SU-DHL-6 (cell line): Measurements from ENCODE around the gene PYY.
"Not testable (repeated sequence)": the region's sequence is repeated elsewhere in the genome, so short reads cannot be mapped to it uniquely, and the experiment has no call there.

Source experiments
- H2AFZ ChIP-seq: fragments of 200-600 bp; sonication (generic); 2 replicates; pipeline ENCODE4 v1.6.1; 2014; ENCODE audit warnings: low read depth, mild to moderate bottlenecking, moderate library complexity, mixed read lengths, antibody characterized with exemption, low read length; ENCODE audit not compliant: severe bottlenecking
- H3F3A ChIP-seq: fragments of 200-600 bp; shearing (Covaris generic); 2 replicates; pipeline ENCODE4 v1.6.0; 2016; ENCODE audit warnings: antibody characterized with exemption, mild to moderate bottlenecking; ENCODE audit not compliant: insufficient read depth
- H3K27ac ChIP-seq: fragments of 200-600 bp; sonication (generic); 2 replicates; pipeline ENCODE4 v1.5.1; 2016; ENCODE audit warnings: low read depth, mild to moderate bottlenecking, low read length, moderate library complexity, mixed read lengths
- H3K27me3 ChIP-seq: fragments of 200-600 bp; sonication (generic), shearing (Covaris generic); 2 replicates; pipeline ENCODE4 v1.6.0; 2014; ENCODE audit warnings: mild to moderate bottlenecking, low read length
- H3K36me3 ChIP-seq: fragments of 200-600 bp; sonication (generic); 2 replicates; pipeline ENCODE4 v1.6.1; 2014; ENCODE audit warnings: mild to moderate bottlenecking, low read length, mixed read lengths
- H3K4me2 ChIP-seq: fragments of 300-600, 200-600 bp; shearing (Covaris generic), sonication (generic); 2 replicates; pipeline ENCODE4 v1.6.0; 2014; ENCODE audit warnings: low read length, low read depth, mild to moderate bottlenecking; ENCODE audit not compliant: poor library complexity, severe bottlenecking
- H3K4me3 ChIP-seq: fragments of 200-600 bp; sonication (generic); 2 replicates; pipeline ENCODE4 v1.5.1; 2014; ENCODE audit warnings: antibody characterized with exemption, low read length, mild to moderate bottlenecking, mixed read lengths; ENCODE audit not compliant: insufficient read depth, poor library complexity, severe bottlenecking
- H3K79me2 ChIP-seq: fragments of 200-600 bp; sonication (generic); 2 replicates; pipeline ENCODE4 v1.6.1; 2014; ENCODE audit warnings: mild to moderate bottlenecking, low read length, moderate library complexity; ENCODE audit not compliant: insufficient read depth
- H3K9ac ChIP-seq: fragments of 200-600 bp; sonication (generic); 2 replicates; pipeline ENCODE4 v1.7.0; 2014; ENCODE audit warnings: mild to moderate bottlenecking, low read length
- H3K9me2 ChIP-seq: fragments of 200-600 bp; sonication (generic); replicated peaks from 2 replicates; pipeline ENCODE4 v1.6.1; 2014; ENCODE audit warnings: low read length; ENCODE audit not compliant: insufficient read depth
- H3K9me3 ChIP-seq: fragments of 200-600 bp; sonication (generic); 2 replicates; pipeline ENCODE4 v1.6.1; 2014; ENCODE audit warnings: low read length, mixed read lengths; ENCODE audit not compliant: insufficient read depth
- H4K20me1 ChIP-seq: fragments of 200-600 bp; sonication (generic); 2 replicates; pipeline ENCODE4 v1.6.1; 2014; ENCODE audit warnings: low read depth, mild to moderate bottlenecking, antibody characterized with exemption, low read length, moderate library complexity, mixed read lengths
- EZH2phosphoT487 ChIP-seq: fragments of 200-600 bp; sonication (generic), shearing (Covaris generic); conservative IDR thresholded peaks from 2 replicates; pipeline ENCODE4 v1.6.1; 2018; ENCODE audit warnings: mild to moderate bottlenecking, antibody characterized with exemption, low read length, moderate library complexity, mixed read lengths
- TF ChIP-seq, protein P1 (sequence below): fragments of 200-600 bp; sonication (generic); IDR thresholded peaks from one replicate; pipeline ENCODE4 v1.5.1; 2017; ENCODE audit warnings: antibody characterized with exemption, mild to moderate bottlenecking, low read length, moderate library complexity; ENCODE audit not compliant: insufficient read depth, poor library complexity, severe bottlenecking

PYY gene

DNA sequence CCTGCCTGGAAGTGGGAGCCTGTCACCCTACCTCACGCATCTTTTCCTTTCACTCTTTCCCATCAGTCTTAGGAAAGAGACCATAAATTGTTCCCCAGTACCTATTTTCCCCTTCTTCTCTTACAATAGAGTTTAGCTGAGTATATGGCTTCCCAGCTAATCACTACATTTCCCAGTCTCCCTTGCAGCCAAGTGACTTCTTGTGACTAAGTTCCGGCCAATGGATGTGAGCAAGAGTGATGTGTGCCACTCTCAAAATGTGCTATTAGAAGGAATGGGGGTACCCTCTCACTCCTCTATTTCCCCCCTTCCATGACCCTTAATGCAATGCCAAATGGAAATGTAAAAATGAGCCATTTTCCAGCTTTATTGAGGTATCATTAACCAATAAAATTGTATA lies 8.2 kb upstream of the PYY start:
- Histone ChIP-seq H2AFZ (no peak overlapping the region), H3K79me2 (no peaks in the 10 kb centered on the region), H3K4me2 (no peak overlapping the region), H3K4me3 (no peak overlapping the region), H4K20me1 (no peaks in the 10 kb centered on the region), H3K9me3 (no peaks in the 10 kb centered on the region), H3K27me3 (no peaks in the 10 kb centered on the region), H3F3A (no peaks in the 10 kb centered on the region), H3K36me3 (no peaks in the 10 kb centered on the region), H3K9me2 (no peaks in the 10 kb centered on the region), H3K9ac (no peak overlapping the region), H3K27ac (no peak overlapping the region)
- TF ChIP-seq, protein P1, sequence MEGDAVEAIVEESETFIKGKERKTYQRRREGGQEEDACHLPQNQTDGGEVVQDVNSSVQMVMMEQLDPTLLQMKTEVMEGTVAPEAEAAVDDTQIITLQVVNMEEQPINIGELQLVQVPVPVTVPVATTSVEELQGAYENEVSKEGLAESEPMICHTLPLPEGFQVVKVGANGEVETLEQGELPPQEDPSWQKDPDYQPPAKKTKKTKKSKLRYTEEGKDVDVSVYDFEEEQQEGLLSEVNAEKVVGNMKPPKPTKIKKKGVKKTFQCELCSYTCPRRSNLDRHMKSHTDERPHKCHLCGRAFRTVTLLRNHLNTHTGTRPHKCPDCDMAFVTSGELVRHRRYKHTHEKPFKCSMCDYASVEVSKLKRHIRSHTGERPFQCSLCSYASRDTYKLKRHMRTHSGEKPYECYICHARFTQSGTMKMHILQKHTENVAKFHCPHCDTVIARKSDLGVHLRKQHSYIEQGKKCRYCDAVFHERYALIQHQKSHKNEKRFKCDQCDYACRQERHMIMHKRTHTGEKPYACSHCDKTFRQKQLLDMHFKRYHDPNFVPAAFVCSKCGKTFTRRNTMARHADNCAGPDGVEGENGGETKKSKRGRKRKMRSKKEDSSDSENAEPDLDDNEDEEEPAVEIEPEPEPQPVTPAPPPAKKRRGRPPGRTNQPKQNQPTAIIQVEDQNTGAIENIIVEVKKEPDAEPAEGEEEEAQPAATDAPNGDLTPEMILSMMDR = no peak
- no peak for TF ChIP-seq EZH2phosphoT487

DNA sequence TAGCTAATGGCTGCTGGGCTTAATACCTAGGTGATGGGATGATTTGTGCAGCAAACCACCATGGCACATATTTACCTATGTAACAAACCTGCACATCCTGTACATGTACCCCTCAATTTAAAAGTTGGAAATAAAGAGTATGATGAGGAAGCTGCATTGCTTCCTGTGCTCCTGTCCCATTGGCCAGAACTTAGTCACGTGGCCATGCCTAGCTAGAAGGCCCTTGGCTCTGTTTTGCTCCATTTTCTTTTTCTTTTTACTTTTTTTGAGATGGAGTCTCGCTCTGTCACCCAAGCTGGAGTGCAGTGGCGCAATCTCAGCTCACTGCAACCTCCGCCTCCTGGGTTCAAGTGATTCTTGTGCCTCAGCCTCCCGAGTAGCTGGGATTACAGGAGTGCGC lies 7.6 kb upstream of the PYY start:
- H3K27me3 ChIP-seq, H3K36me3 ChIP-seq, H3K9me3 ChIP-seq, H3K27ac ChIP-seq, H3F3A ChIP-seq, H2AFZ ChIP-seq, H3K79me2 ChIP-seq, H4K20me1 ChIP-seq, H3K4me3 ChIP-seq, H3K4me2 ChIP-seq, H3K9me2 ChIP-seq, H3K9ac ChIP-seq: not testable (repeated sequence)

DNA sequence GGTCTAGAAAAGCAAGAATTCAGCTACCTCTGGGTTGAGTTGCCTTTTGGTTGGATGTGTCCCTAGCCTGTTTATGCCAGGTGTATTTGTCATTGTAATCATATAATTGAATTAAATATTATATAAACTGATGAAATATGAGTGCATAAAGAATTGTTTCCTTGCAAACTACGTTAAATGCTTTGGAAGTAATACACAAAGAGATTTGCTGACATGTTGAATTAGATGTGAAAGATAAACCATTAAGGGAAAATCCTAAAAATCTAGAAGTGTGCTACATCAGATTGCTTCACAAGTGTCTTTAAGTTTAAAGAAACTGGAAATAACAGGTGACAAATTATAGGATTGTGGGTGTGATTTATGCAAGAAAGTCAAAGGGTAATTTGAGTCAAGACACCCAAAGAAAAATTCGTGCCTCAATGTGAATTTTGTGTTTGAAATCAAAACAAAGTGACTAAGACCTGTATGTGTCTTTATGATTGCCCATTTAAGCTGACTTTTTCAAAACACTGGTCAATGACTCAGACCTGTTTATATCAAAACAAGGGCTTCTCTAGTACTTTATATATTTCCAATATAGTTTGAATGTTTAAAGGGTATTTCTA lies 5.1 kb upstream of the PYY start:
- Histone ChIP-seq H3K9ac (no peak overlapping the region), H3K36me3 (no peaks in the 10 kb centered on the region)

DNA sequence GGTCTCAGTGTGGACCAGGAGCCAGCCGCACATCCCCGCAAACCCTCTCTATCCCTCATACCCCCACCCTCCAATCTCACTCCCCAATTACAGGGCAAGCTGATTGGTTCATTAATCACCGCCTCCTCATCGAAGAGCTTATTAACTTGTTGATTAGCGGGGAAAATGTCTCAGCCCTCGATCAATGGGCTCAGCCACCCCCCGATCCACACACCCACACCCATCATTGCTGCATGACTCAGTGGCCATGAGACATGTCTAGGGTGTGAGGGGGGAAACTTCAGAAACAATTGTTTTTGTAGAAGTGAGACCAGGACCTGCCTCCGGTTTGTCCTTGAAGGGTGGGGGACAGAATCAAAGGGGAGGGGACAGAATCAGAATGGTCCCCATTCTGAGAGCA lies 2.5 kb upstream of the PYY start:
- H3K9me3 ChIP-seq = no peaks in the 10 kb centered on the region
- no peak overlapping the region for H3K27ac ChIP-seq
- no peaks in the 10 kb centered on the region for H3K36me3 ChIP-seq
- H3K9ac ChIP-seq = no peak overlapping the region
- H3K4me3 ChIP-seq = no peak overlapping the region
- no peaks in the 10 kb centered on the region for H3K9me2 ChIP-seq
- no peak overlapping the region for H3K4me2 ChIP-seq
- H2AFZ ChIP-seq = no peak overlapping the region
- H3F3A ChIP-seq = no peaks in the 10 kb centered on the region
- no peaks in the 10 kb centered on the region for H4K20me1 ChIP-seq
- H3K27me3 ChIP-seq = no peaks in the 10 kb centered on the region
- no peak for TF ChIP-seq EZH2phosphoT487
- TF ChIP-seq, protein P1 = no peak
- H3K79me2 ChIP-seq = no peaks in the 10 kb centered on the region

More for the DNA sequence above, 5.1 kb upstream of the PYY start:
- Histone ChIP-seq H3K9me2 (no peaks in the 10 kb centered on the region), H3K27ac (no peak overlapping the region), H2AFZ (no peak overlapping the region), H4K20me1 (no peaks in the 10 kb centered on the region), H3K27me3 (no peaks in the 10 kb centered on the region), H3F3A (no peaks in the 10 kb centered on the region), H3K9me3 (no peaks in the 10 kb centered on the region), H3K79me2 (no peaks in the 10 kb centered on the region), H3K4me2 (no peak overlapping the region), H3K4me3 (no peak overlapping the region)
- TF ChIP-seq, protein P1 = no peak
- TF ChIP-seq EZH2phosphoT487 = no peak
